ENCODE results near the gene CREB3L2. TPM values are rescaled to one million over a fixed set of nuclear protein-coding genes. Genes with fewer than 3 reads are reported as not detected.

Gene CREB3L2
- total and polyA plus RNA-seq, 2 of the 4 experiments (the other 2 are of a cell fraction), result 42.3 to 57.9 TPM

DNA sequence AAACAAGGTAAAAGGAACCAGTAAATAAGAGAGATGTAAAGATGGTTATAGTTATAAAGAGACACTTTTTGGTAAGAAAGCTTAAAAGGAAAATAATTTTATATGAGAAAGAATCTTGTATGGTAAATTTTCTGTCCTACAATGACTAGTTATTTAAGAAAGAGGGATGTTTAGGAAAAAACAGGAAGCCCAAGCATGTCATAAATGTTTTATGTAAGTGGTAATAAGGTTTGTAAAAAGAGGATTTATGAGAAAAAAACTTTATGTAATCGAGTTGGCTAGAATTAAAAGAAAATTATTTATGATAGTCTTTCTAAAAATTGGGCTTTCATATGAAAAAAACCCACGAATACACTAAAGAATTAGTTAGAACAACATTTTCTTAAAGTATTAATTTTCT, 34.2 kb upstream of the CREB3L2 start:
- Histone ChIP-seq H2AFZ (replicated peaks; ENCODE audit: low read length, poor library complexity) (no peak overlapping the region), H3K9ac (ENCODE audit: low read depth, low read length) (no peak overlapping the region), H4K5ac (ENCODE audit: low read depth, low read length) (no peak overlapping the region), H3K27ac (ENCODE audit: insufficient read depth, low read length) (no peak overlapping the region), H2BK20ac (ENCODE audit: low read depth, low read length) (no peak overlapping the region), H3K23ac (ENCODE audit: low read depth, low read length) (no peak overlapping the region), H3K4me3 (ENCODE audit: insufficient read depth, low read depth, low read length) (no peak overlapping the region), H3K9me1 (ENCODE audit: insufficient read depth, low read length) (no peaks in the 10 kb centered on the region), H3K36me3 (ENCODE audit: control insufficient read depth, insufficient read depth, low read length) (no peaks in the 10 kb centered on the region), H3K18ac (ENCODE audit: low read depth, low read length) (no peak overlapping the region), H3K27me3 (ENCODE audit: control insufficient read depth, insufficient read depth, low read length) (no peaks in the 10 kb centered on the region), H2BK15ac (ENCODE audit: low read depth, low read length) (no peak overlapping the region), H3K56ac (ENCODE audit: extremely low read depth, insufficient read depth, low read length) (no peak overlapping the region), H2AK5ac (ENCODE audit: low read depth, low read length) (no peak overlapping the region), H4K8ac (ENCODE audit: low read depth in 2 of 2, low read length in 2 of 2) (no peak overlapping the region), H3K4me1 (ENCODE audit: control insufficient read depth, insufficient read depth, low read length) (no peaks in the 10 kb centered on the region), H3K4ac (ENCODE audit: low read depth, low read length) (no peak overlapping the region), H3K9me3 (ENCODE audit: control insufficient read depth, insufficient read depth, low read length) (peaks cover 3% of the 10 kb centered on the region; the same call in 1 of the 2 replicates), H3K4me2 (ENCODE audit: low read depth, low read length) (no peak overlapping the region), H4K91ac (ENCODE audit: insufficient read depth, low read depth, low read length) (no peak overlapping the region), H2BK120ac (ENCODE audit: low read depth, low read length) (no peak overlapping the region), H2AK9ac (replicated peaks; ENCODE audit: low read depth, low read length, poor library complexity) (no peak overlapping the region), H4K20me1 (ENCODE audit: insufficient read depth, low read length) (no peaks in the 10 kb centered on the region), H2BK5ac (ENCODE audit: low read depth, low read length, poor library complexity, severe bottlenecking) (no peak overlapping the region), H3K79me1 (ENCODE audit: low read depth in 1 of 2, low read length in 2 of 2) (no peaks in the 10 kb centered on the region), H3K14ac (replicated peaks; ENCODE audit: low read depth, low read length) (no peak overlapping the region)
- no peak for ATAC-seq (ENCODE audit: low read depth)
- TF ChIP-seq RCOR1 (IDR thresholded peaks at IDR 0.05; ENCODE audit: insufficient replicate concordance, low read length) (no peak), MAFK (IDR thresholded peaks at IDR 0.05; ENCODE audit: low read depth, low read length) (no peak), POLR2A (IDR thresholded peaks at IDR 0.05; ENCODE audit: low read depth, low read length) (no peak), MXI1 (IDR thresholded peaks at IDR 0.05; ENCODE audit: borderline replicate concordance, low read depth, low read length) (no peak), RAD21 (IDR thresholded peaks at IDR 0.05; ENCODE audit: low read length) (no peak), CEBPB (IDR thresholded peaks at IDR 0.05; ENCODE audit: low read depth, low read length) (no peak), SMC3 (IDR thresholded peaks at IDR 0.05; ENCODE audit: low read depth, low read length) (no peak), MAZ (IDR thresholded peaks at IDR 0.05; ENCODE audit: borderline replicate concordance, low read depth, low read length) (no peak), USF2 (IDR thresholded peaks at IDR 0.05; ENCODE audit: low read depth, low read length) (no peak), FOS (IDR thresholded peaks at IDR 0.05; ENCODE audit: low read depth, low read length) (no peak), BHLHE40 (IDR thresholded peaks at IDR 0.05; ENCODE audit: low read depth, low read length) (no peak), CHD1 (IDR thresholded peaks at IDR 0.05; ENCODE audit: low read depth, low read length) (no peak), NFE2L2 (IDR thresholded peaks at IDR 0.05; ENCODE audit: low read depth, low read length) (no peak), RFX5 (IDR thresholded peaks at IDR 0.05; ENCODE audit: low read depth, low read length) (no peak)
- TF ChIP-seq, protein P1, sequence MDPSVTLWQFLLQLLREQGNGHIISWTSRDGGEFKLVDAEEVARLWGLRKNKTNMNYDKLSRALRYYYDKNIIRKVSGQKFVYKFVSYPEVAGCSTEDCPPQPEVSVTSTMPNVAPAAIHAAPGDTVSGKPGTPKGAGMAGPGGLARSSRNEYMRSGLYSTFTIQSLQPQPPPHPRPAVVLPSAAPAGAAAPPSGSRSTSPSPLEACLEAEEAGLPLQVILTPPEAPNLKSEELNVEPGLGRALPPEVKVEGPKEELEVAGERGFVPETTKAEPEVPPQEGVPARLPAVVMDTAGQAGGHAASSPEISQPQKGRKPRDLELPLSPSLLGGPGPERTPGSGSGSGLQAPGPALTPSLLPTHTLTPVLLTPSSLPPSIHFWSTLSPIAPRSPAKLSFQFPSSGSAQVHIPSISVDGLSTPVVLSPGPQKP (IDR thresholded peaks at IDR 0.05; ENCODE audit: borderline replicate concordance, low read depth, low read length), result no peak
- TF ChIP-seq, protein P2, sequence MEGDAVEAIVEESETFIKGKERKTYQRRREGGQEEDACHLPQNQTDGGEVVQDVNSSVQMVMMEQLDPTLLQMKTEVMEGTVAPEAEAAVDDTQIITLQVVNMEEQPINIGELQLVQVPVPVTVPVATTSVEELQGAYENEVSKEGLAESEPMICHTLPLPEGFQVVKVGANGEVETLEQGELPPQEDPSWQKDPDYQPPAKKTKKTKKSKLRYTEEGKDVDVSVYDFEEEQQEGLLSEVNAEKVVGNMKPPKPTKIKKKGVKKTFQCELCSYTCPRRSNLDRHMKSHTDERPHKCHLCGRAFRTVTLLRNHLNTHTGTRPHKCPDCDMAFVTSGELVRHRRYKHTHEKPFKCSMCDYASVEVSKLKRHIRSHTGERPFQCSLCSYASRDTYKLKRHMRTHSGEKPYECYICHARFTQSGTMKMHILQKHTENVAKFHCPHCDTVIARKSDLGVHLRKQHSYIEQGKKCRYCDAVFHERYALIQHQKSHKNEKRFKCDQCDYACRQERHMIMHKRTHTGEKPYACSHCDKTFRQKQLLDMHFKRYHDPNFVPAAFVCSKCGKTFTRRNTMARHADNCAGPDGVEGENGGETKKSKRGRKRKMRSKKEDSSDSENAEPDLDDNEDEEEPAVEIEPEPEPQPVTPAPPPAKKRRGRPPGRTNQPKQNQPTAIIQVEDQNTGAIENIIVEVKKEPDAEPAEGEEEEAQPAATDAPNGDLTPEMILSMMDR (conservative IDR thresholded peaks at IDR 0.05; ENCODE audit: low read depth, low read length), result no peak
- CTCF ChIA-PET, result no interaction called here
- BruUV-seq (replicated peaks), result no TSS peak
- no peak for DNase-seq
- WGBS, 2 experiments (ENCODE audit: extremely low coverage in 2 of 2, insufficient read length in 1 of 2), result 100% methylated on average over 1 of the region's 2 CpGs; no CpG with 5 or more reads in 1 of the 2 experiments
- dilution Hi-C loops (cut with HindIII; ENCODE audit: low sequenced_read_pairs, unreplicated experiment), result no loop called here
- in situ Hi-C loops (cut with MboI; ENCODE audit: low sequenced_read_pairs), result no loop called here
- intact Hi-C loops (cut with micrococcal nuclease), result no loop called here
- POLR2A ChIA-PET (ENCODE audit: unreplicated experiment), result no interaction called here
